Measurements from ENCODE around the gene LCLAT1.

DNA sequence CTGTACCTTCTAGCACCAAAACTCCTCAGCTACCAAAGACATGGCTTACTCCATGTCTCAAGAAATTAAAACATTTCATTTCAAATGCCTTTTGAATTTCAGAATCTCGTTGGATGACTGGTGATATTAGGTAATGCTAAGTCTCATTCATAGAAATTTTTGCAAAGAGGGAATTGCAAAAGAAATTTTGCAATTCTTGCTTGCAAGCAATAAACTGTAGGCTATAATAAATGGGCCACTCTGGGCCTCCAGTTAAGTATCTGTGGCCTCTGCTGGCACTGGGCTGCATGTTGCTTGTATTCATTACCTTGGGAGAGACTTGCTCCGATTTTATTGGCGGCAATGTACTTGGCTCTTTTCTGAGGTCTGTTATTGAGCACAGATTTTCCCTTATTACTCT, 2.8 kb upstream of the LCLAT1 start:
- no peak for TF ChIP-seq EGR1 (IDR thresholded peaks at IDR 0.05; ENCODE audit: low read depth in 2 of 2)
- TF ChIP-seq, protein P1, sequence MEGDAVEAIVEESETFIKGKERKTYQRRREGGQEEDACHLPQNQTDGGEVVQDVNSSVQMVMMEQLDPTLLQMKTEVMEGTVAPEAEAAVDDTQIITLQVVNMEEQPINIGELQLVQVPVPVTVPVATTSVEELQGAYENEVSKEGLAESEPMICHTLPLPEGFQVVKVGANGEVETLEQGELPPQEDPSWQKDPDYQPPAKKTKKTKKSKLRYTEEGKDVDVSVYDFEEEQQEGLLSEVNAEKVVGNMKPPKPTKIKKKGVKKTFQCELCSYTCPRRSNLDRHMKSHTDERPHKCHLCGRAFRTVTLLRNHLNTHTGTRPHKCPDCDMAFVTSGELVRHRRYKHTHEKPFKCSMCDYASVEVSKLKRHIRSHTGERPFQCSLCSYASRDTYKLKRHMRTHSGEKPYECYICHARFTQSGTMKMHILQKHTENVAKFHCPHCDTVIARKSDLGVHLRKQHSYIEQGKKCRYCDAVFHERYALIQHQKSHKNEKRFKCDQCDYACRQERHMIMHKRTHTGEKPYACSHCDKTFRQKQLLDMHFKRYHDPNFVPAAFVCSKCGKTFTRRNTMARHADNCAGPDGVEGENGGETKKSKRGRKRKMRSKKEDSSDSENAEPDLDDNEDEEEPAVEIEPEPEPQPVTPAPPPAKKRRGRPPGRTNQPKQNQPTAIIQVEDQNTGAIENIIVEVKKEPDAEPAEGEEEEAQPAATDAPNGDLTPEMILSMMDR (IDR thresholded peaks at IDR 0.05; ENCODE audit: low read depth, low read length, missing input control) = no peak
